ENCODE measurements around the gene MTA1. TPM values are rescaled to one million over a fixed set of nuclear protein-coding genes. Genes with fewer than 3 reads are reported as not detected.

MTA1 gene
- total and polyA plus RNA-seq, 2 donors (not counting 1 experiment from before 2014, with no cell fraction given), result 137 to 147 TPM

GRCh38 chr14:105470350-105471296, 51.0 kb downstream of the MTA1 start:
- Mint-ChIP-seq H3K9me3 (ENCODE audit: insufficient read depth) (no peaks in the 10 kb centered on the region), H3K4me1 (peaks cover 18% of the 10 kb centered on the region), H3K4me3 (no peak overlapping the region), H3K27ac (no peak overlapping the region), H3K27me3 (no peaks in the 10 kb centered on the region)
- Histone ChIP-seq H2AFZ (ENCODE audit: insufficient read depth, low read depth, low read length, poor library complexity, severe bottlenecking) (no peak overlapping the region), H4K20me1 (ENCODE audit: control insufficient read depth, insufficient read depth, low read length, poor library complexity, severe bottlenecking) (peaks cover 14% of the 10 kb centered on the region), H3K9me3 (ENCODE audit: control extremely low read depth in 1 of 3, control insufficient read depth in 2 of 3, insufficient read depth in 1 of 3, low read length in 2 of 3) (peaks cover 0 to 16% (median 0%) of the 10 kb centered on the region in 3 donors), H3K9ac (ENCODE audit: low read length) (no peak overlapping the region), H3K36me3 (replicated peaks in 1 of 2; ENCODE audit: control extremely low read depth in 1 of 2, control insufficient read depth in 1 of 2, extremely low read depth in 1 of 2, insufficient read depth in 2 of 2, low read length in 1 of 2) (peaks cover 0 to 7% of the 10 kb centered on the region in 2 experiments), H3K4me3 (ENCODE audit: control extremely low read depth in 1 of 5, extremely low read depth in 1 of 5, insufficient read depth in 1 of 5, low read depth in 2 of 5, low read length in 4 of 5) (no peak overlapping the region), H3K27ac (ENCODE audit: low read length in 2 of 2) (no peak overlapping the region), H3K27me3 (replicated peaks in 1 of 4; ENCODE audit: control extremely low read depth in 1 of 4, control insufficient read depth in 3 of 4, insufficient read depth in 4 of 4, low read length in 3 of 4) (peaks cover 0 to 30% (median 4%) of the 10 kb centered on the region in 4 experiments), H3K79me2 (ENCODE audit: control insufficient read depth, insufficient read depth, low read length) (no peaks in the 10 kb centered on the region), H3K4me1 (ENCODE audit: control insufficient read depth in 2 of 2, insufficient read depth in 2 of 2, low read length in 2 of 2) (peaks cover 17 to 23% of the 10 kb centered on the region in 2 donors), H3K4me2 (replicated peaks; ENCODE audit: low read depth, low read length, poor library complexity, severe bottlenecking) (no peak overlapping the region)
- no peak for DNase-seq
- ChIA-PET POLR2A (no interaction called here), CTCF (interaction anchor here (1.4 to 2.6 kb wide), 5 partner anchors 11 to 58 kb away, joined by 4 to 9 read pairs (median 7); partner anchors contain the start of gene TEDC1)
- ATAC-seq (ENCODE audit: low read depth), result no peak
- 37% methylated on average over 20 of the region's 34 CpGs for WGBS (ENCODE audit: insufficient coverage)
- intact Hi-C loops (cut with micrococcal nuclease), result no loop called here
- TF ChIP-seq CTCF (IDR thresholded peaks at IDR 0.05), result no peak
- no peak for TF ChIP-seq EZH2 (IDR thresholded peaks at IDR 0.05; ENCODE audit: borderline replicate concordance, insufficient read depth, low read depth, low read length, poor library complexity, severe bottlenecking)
